HCT116 (cell line): ENCODE measurements around the gene EGFL8. TPM values are rescaled to one million over a fixed set of nuclear protein-coding genes. Genes with fewer than 3 reads are reported as not detected.
A peak's percentile ranks its signal among the peaks of the same experiment; 100 is the strongest.

ENCODE experiments used
- ATAC-seq: fragments of 200-7000 bp; cut with Tn5 transposase; 2 replicates; pipeline ENCODE4 v1.9.1; 2020; ENCODE audit warnings: mild to moderate bottlenecking, moderate library complexity
- BruUV-seq: library from RNA; stranded (reverse); fragments of 400-500 nt; replicated peaks from 2 replicates; lab custom pipeline; 2021; lab: Mats Ljungman, UMichigan
- CTCF ChIA-PET: fragments of 300-600 bp; sonication (Branson Sonifier 250); formaldehyde crosslinking; loops from one replicate; lab custom pipeline; 2021; ENCODE audit warnings: antibody characterized with exemption; lab: Charles Lee
- POLR2A ChIA-PET: fragments of 300-600, 350-600 bp; sonication (Branson Sonifier 250); formaldehyde crosslinking; loops from one replicate; lab custom pipeline; 2021; ENCODE audit warnings: antibody characterized with exemption; lab: Charles Lee
- RAD21 ChIA-PET, 2 experiments: fragments of 300-600 bp; sonication (Branson Sonifier 250); formaldehyde crosslinking; loops; one replicate each; lab custom pipeline; 2023; ENCODE audit warnings: low total read pairs in 2 of 2; ENCODE audit not compliant: uncharacterized antibody in 2 of 2, unreplicated experiment in 2 of 2, low non-redundant PET in 1 of 2; lab: Charles Lee
- DNase-seq: peaks from one replicate; pipeline ENCODE4 v3.0.0-alpha.2; 2010; ENCODE audit warnings: low read depth, low spot score
- H2AFZ ChIP-seq: fragments of 200-600 bp; shearing (Covaris generic), sonication (generic); 2 replicates; pipeline ENCODE4 v1.6.1; 2017; ENCODE audit warnings: low read depth, mixed run types, mixed read lengths, antibody characterized with exemption, low read length; ENCODE audit not compliant: poor library complexity, severe bottlenecking
- H3K27ac ChIP-seq: 2 replicates; pipeline ENCODE4 v1.5.1; 2012; ENCODE audit warnings: low read depth, low read length
- H3K27me3 ChIP-seq: fragments of 200-600 bp; sonication (generic); 2 replicates; pipeline ENCODE4 v1.6.1; 2016; ENCODE audit warnings: mixed run types, low read length, mixed read lengths; ENCODE audit not compliant: insufficient read depth
- H3K36me3 ChIP-seq, 2 experiments: fragments of 200-500 bp in 1 of 2; fragments of 200-600 bp in 1 of 2; sonication (Bioruptor generic) in 1 of 2; sonication (generic) in 1 of 2; 2 replicates each; pipeline versions ENCODE4 v1.5.1 to v1.6.1; 2014 to 2016; ENCODE audit warnings: low read length in 2 of 2, inconsistent platforms in 1 of 2, mixed read lengths in 1 of 2, mixed run types in 1 of 2; ENCODE audit not compliant: insufficient read depth in 2 of 2, control insufficient read depth in 1 of 2
- H3K4me1 ChIP-seq, 2 experiments: fragments of 200-600 bp in 1 of 2; sonication (generic) in 1 of 2; 2 replicates each; pipeline versions ENCODE4 v1.5.1 to v1.6.1; 2012 to 2017; ENCODE audit warnings: low read length in 2 of 2, inconsistent platforms in 1 of 2, mild to moderate bottlenecking in 1 of 2, mixed read lengths in 1 of 2, mixed run types in 1 of 2, moderate library complexity in 1 of 2; ENCODE audit not compliant: insufficient read depth in 2 of 2, control insufficient read depth in 1 of 2
- H3K4me2 ChIP-seq: fragments of 200-600 bp; sonication (generic); 2 replicates; pipeline ENCODE4 v1.6.1; 2017; ENCODE audit warnings: mixed run types, low read length, mixed read lengths
- H3K4me3 ChIP-seq, 2 experiments: fragments of 200-600 bp in 1 of 2; sonication (generic) in 1 of 2; replicated peaks in 1 of 2; 2 replicates each; pipeline ENCODE4 v1.5.1; 2011 to 2016; ENCODE audit warnings: low read length in 2 of 2, control low read depth in 1 of 2, low read depth in 1 of 2, mild to moderate bottlenecking in 1 of 2, mixed read lengths in 1 of 2, mixed run types in 1 of 2
- H3K79me2 ChIP-seq: fragments of 200-600 bp; sonication (generic); 2 replicates; pipeline ENCODE4 v1.6.1; 2017; ENCODE audit warnings: mild to moderate bottlenecking, mixed run types, low read length, moderate library complexity, mixed read lengths; ENCODE audit not compliant: insufficient read depth
- H3K9ac ChIP-seq: fragments of 200-600 bp; sonication (generic); 2 replicates; pipeline ENCODE4 v1.6.1; 2016; ENCODE audit warnings: low read length, mixed read lengths
- H3K9me2 ChIP-seq: fragments of 200-600 bp; sonication (generic), shearing (Covaris generic); 2 replicates; pipeline ENCODE4 v1.6.1; 2017; ENCODE audit warnings: mixed run types, mild to moderate bottlenecking, moderate library complexity; ENCODE audit not compliant: insufficient read depth
- H3K9me3 ChIP-seq, 2 experiments: fragments of 200-500 bp in 1 of 2; fragments of 200-600 bp in 1 of 2; sonication (Bioruptor generic) in 1 of 2; sonication (generic) in 1 of 2; 2 replicates each; pipeline ENCODE4 v1.6.1; 2014 to 2017; ENCODE audit warnings: low read length in 2 of 2, mixed read lengths in 2 of 2, inconsistent platforms in 1 of 2, low read depth in 1 of 2, mild to moderate bottlenecking in 1 of 2, mixed run types in 1 of 2, moderate library complexity in 1 of 2; ENCODE audit not compliant: control insufficient read depth in 1 of 2, insufficient read depth in 1 of 2
- H4K20me1 ChIP-seq: fragments of 200-600 bp; sonication (generic), shearing (Covaris generic); 2 replicates; pipeline ENCODE4 v1.6.1; 2017; ENCODE audit warnings: mixed run types, mild to moderate bottlenecking, moderate library complexity; ENCODE audit not compliant: insufficient read depth
- ATF3 ChIP-seq: IDR thresholded peaks from 2 replicates; pipeline ENCODE4 v1.6.1; 2012
- FOSL1 ChIP-seq: IDR thresholded peaks from 2 replicates; pipeline ENCODE4 v1.6.1; 2012; ENCODE audit warnings: low read depth
- JUND ChIP-seq: IDR thresholded peaks from 2 replicates; pipeline ENCODE4 v1.6.1; 2012
- POLR2AphosphoS5 ChIP-seq: IDR thresholded peaks from 2 replicates; pipeline ENCODE4 v1.6.1; 2011; ENCODE audit warnings: mild to moderate bottlenecking, low read depth, low read length, moderate library complexity
- RAD21 ChIP-seq: IDR thresholded peaks from 2 replicates; pipeline ENCODE4 v1.6.1; 2012; ENCODE audit warnings: low read depth, mild to moderate bottlenecking
- SIN3A ChIP-seq: IDR thresholded peaks from 2 replicates; pipeline ENCODE4 v1.6.1; 2012; ENCODE audit warnings: low read depth
- TCF7L2 ChIP-seq: IDR thresholded peaks from 2 replicates; pipeline ENCODE4 v1.7.0; 2011; ENCODE audit warnings: borderline replicate concordance, inconsistent platforms; ENCODE audit not compliant: insufficient read depth, insufficient read length; ENCODE audit errors: extremely low read depth
- ZFX ChIP-seq: fragments of 450-650 bp; IDR thresholded peaks from 2 replicates; pipeline ENCODE4 v1.6.1; 2017
- intact Hi-C: fragments of 100-400 bp; cut with micrococcal nuclease; formaldehyde crosslinking; loops from 2 replicates; pipeline ENCODE4 v1.10.0; 2022
- total RNA-seq: library from RNA; stranded (reverse); gene quantifications from one replicate; pipeline ENCODE4 v1.2.1, GENCODE V29; 2021; ENCODE audit not compliant: unreplicated experiment
- TF ChIP-seq, protein P1 (sequence below): IDR thresholded peaks from 2 replicates; pipeline ENCODE4 v1.6.1; 2012; ENCODE audit warnings: low read depth
- TF ChIP-seq, protein P2 (sequence below): IDR thresholded peaks from 2 replicates; pipeline ENCODE4 v1.6.1; 2011; ENCODE audit warnings: mild to moderate bottlenecking, low read length, moderate library complexity; ENCODE audit not compliant: insufficient replicate concordance; ENCODE audit errors: extremely low read depth

Gene EGFL8
- total RNA-seq, 1 experiment from 2014 or later = 29.0 TPM

- ATAC-seq = peak; percentile 2
These were observed 14.4 kb downstream of the EGFL8 start for GRCh38 chr6:32178547-32179440.

More at GRCh38 chr6:32178547-32179440, 14.4 kb downstream of the EGFL8 start:
- CTCF ChIA-PET = interaction anchor here (1.7 kb wide), 1 partner anchor 17 kb away, joined by 9 read pairs; no protein-coding TSS in a partner anchor
- DNase-seq = no peak
- Histone ChIP-seq H3K9me2 (no peaks in the 10 kb centered on the region), H3K27me3 (no peaks in the 10 kb centered on the region), H2AFZ (no peak overlapping the region), H3K79me2 (peaks cover 24% of the 10 kb centered on the region)
- no TSS peak for BruUV-seq
- TF ChIP-seq POLR2AphosphoS5 = no peak
- TF ChIP-seq, protein P1, sequence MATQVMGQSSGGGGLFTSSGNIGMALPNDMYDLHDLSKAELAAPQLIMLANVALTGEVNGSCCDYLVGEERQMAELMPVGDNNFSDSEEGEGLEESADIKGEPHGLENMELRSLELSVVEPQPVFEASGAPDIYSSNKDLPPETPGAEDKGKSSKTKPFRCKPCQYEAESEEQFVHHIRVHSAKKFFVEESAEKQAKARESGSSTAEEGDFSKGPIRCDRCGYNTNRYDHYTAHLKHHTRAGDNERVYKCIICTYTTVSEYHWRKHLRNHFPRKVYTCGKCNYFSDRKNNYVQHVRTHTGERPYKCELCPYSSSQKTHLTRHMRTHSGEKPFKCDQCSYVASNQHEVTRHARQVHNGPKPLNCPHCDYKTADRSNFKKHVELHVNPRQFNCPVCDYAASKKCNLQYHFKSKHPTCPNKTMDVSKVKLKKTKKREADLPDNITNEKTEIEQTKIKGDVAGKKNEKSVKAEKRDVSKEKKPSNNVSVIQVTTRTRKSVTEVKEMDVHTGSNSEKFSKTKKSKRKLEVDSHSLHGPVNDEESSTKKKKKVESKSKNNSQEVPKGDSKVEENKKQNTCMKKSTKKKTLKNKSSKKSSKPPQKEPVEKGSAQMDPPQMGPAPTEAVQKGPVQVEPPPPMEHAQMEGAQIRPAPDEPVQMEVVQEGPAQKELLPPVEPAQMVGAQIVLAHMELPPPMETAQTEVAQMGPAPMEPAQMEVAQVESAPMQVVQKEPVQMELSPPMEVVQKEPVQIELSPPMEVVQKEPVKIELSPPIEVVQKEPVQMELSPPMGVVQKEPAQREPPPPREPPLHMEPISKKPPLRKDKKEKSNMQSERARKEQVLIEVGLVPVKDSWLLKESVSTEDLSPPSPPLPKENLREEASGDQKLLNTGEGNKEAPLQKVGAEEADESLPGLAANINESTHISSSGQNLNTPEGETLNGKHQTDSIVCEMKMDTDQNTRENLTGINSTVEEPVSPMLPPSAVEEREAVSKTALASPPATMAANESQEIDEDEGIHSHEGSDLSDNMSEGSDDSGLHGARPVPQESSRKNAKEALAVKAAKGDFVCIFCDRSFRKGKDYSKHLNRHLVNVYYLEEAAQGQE = no peak
- TF ChIP-seq, protein P2, sequence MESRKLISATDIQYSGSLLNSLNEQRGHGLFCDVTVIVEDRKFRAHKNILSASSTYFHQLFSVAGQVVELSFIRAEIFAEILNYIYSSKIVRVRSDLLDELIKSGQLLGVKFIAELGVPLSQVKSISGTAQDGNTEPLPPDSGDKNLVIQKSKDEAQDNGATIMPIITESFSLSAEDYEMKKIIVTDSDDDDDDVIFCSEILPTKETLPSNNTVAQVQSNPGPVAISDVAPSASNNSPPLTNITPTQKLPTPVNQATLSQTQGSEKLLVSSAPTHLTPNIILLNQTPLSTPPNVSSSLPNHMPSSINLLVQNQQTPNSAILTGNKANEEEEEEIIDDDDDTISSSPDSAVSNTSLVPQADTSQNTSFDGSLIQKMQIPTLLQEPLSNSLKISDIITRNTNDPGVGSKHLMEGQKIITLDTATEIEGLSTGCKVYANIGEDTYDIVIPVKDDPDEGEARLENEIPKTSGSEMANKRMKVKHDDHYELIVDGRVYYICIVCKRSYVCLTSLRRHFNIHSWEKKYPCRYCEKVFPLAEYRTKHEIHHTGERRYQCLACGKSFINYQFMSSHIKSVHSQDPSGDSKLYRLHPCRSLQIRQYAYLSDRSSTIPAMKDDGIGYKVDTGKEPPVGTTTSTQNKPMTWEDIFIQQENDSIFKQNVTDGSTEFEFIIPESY = no peak
- no peak for TF ChIP-seq ATF3
- no peak for TF ChIP-seq RAD21
- no peak for TF ChIP-seq SIN3A
- no peak for TF ChIP-seq ZFX
- TF ChIP-seq FOSL1 = no peak
- no peak for TF ChIP-seq TCF7L2
- no peak for TF ChIP-seq JUND
- TF ChIP-seq, all 23 proteins: peak for 0
- H3K36me3 ChIP-seq = peaks cover 7 to 13% of the 10 kb centered on the region in 2 experiments; a peak in 2 of 4 replicates
- intact Hi-C loops = loop anchor here (1.0 kb wide), 1 partner anchor 48 kb away; the partner anchor contains the start of gene FKBPL
- peak overlapping the region; percentile 93 to 98 for H3K4me3 ChIP-seq
- H3K4me2 ChIP-seq = peak overlapping the region; percentile 97
- ChIA-PET RAD21 (no interaction called here), POLR2A (interaction anchor here (0.7 to 1.1 kb wide), 2 partner anchors 11 to 17 kb away, joined by 3 read pairs; no protein-coding TSS in a partner anchor)
- H3K9ac ChIP-seq = peak overlapping the region; percentile 90
- H3K27ac ChIP-seq = peak overlapping the region; percentile 74
- H4K20me1 ChIP-seq = no peaks in the 10 kb centered on the region
- H3K9me3 ChIP-seq = no peaks in the 10 kb centered on the region
- H3K4me1 ChIP-seq = peaks cover 21 to 39% of the 10 kb centered on the region in 2 experiments
